PFSK-1 (cell line): ENCODE measurements around the gene FGF9.

Experiments
- FOXP2 ChIP-seq: optimal IDR thresholded peaks from 2 replicates; pipeline ENCODE3; 2011; ENCODE audit warnings: borderline replicate concordance, control low read depth, inconsistent platforms; ENCODE audit not compliant: insufficient read depth; ENCODE audit errors: extremely low read length, extremely low read depth
- POLR2AphosphoS5 ChIP-seq: IDR thresholded peaks from 2 replicates; pipeline ENCODE4 v1.6.1; 2012; ENCODE audit warnings: low read depth, mild to moderate bottlenecking, control low read depth, low read length, moderate library complexity
- SIN3A ChIP-seq: IDR thresholded peaks from 2 replicates; pipeline ENCODE4 v1.6.1; 2012; ENCODE audit warnings: mild to moderate bottlenecking, low read length, moderate library complexity, borderline replicate concordance; ENCODE audit not compliant: insufficient read depth
- TAF1 ChIP-seq: IDR thresholded peaks from 2 replicates; pipeline ENCODE4 v1.6.1; 2012; ENCODE audit warnings: low read length, control low read depth, borderline replicate concordance; ENCODE audit not compliant: insufficient read depth
- TF ChIP-seq, protein P1 (sequence below), 2 experiments: IDR thresholded peaks; 2 replicates each; pipeline versions ENCODE4 v1.6.1 to v1.8.0; 2011 to 2012; ENCODE audit warnings: low read depth in 2 of 2, low read length in 2 of 2, control low read depth in 1 of 2, inconsistent platforms in 1 of 2, mild to moderate bottlenecking in 1 of 2, moderate library complexity in 1 of 2; ENCODE audit not compliant: insufficient read depth in 1 of 2

FGF9 gene

DNA sequence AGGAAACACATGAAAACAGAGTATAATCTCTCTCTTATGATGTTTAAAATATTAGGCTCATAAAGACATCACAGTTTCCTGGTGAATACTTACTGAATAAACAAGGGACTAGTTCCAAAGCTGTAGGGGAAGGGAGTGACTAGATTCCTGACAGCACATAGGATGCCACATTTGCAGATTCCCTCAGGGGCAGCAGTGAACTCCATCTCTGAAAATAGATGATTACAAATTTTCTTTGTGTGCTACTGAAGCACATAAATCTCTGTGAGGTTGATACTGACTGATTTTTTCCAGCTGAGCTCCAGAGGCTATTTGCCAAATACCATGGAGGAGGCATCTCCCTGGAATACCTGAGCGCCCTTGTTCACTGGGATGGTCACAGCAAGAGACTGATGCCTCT is 77.3 kb downstream of the FGF9 start:
- TF ChIP-seq POLR2AphosphoS5 (no peak), SIN3A (no peak), FOXP2 (no peak), TAF1 (no peak)
- TF ChIP-seq, protein P1, sequence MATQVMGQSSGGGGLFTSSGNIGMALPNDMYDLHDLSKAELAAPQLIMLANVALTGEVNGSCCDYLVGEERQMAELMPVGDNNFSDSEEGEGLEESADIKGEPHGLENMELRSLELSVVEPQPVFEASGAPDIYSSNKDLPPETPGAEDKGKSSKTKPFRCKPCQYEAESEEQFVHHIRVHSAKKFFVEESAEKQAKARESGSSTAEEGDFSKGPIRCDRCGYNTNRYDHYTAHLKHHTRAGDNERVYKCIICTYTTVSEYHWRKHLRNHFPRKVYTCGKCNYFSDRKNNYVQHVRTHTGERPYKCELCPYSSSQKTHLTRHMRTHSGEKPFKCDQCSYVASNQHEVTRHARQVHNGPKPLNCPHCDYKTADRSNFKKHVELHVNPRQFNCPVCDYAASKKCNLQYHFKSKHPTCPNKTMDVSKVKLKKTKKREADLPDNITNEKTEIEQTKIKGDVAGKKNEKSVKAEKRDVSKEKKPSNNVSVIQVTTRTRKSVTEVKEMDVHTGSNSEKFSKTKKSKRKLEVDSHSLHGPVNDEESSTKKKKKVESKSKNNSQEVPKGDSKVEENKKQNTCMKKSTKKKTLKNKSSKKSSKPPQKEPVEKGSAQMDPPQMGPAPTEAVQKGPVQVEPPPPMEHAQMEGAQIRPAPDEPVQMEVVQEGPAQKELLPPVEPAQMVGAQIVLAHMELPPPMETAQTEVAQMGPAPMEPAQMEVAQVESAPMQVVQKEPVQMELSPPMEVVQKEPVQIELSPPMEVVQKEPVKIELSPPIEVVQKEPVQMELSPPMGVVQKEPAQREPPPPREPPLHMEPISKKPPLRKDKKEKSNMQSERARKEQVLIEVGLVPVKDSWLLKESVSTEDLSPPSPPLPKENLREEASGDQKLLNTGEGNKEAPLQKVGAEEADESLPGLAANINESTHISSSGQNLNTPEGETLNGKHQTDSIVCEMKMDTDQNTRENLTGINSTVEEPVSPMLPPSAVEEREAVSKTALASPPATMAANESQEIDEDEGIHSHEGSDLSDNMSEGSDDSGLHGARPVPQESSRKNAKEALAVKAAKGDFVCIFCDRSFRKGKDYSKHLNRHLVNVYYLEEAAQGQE (IDR thresholded peaks at IDR 0.05; ENCODE audit: insufficient read depth in 1 of 2, low read depth in 2 of 2, low read length in 2 of 2), result no peak

DNA sequence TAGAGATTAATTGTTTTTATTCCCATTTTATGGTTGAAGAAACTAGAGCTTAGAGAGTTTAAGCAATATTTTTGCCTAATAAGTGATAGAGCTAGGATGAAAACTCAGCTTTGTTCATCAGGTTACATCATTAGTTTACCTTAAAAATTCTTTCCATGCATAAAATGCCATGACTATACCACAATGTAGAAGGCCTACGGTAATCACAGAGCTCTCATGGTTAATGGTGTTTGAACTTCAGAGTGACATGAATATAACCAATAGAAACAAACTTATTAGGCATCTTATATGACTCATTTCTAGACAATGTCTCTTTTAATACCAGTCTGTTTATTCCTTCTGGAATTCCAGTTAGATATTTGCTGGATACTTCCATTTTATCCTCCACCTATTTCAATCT is 78.5 kb downstream of the FGF9 start:
- TF ChIP-seq POLR2AphosphoS5 (no peak), SIN3A (no peak), TAF1 (no peak), FOXP2 (no peak)
- TF ChIP-seq, protein P1 (IDR thresholded peaks at IDR 0.05; ENCODE audit: insufficient read depth in 1 of 2, low read depth in 2 of 2, low read length in 2 of 2), result no peak

DNA sequence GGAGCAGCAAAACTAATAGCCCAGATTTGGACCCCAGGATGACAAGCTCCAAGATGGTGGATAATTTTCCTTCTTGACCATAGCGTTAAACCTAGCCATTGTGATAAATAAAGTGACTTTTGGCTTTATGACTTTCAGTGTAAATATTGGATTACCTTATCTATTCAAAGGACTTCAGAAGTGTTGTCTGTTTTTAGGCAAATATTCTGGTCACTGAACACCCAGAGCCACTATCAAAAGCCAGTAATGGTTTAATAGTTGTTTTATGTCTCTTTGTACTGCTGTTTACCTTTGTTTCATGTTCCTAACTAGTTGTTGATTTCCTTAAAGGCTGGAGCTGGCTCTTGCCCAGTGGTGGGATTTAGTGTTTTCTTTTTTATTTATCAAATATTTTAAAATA is 81.6 kb downstream of the FGF9 start:
- no peak for TF ChIP-seq SIN3A
- no peak for TF ChIP-seq FOXP2
- TF ChIP-seq, protein P1 (IDR thresholded peaks at IDR 0.05; ENCODE audit: insufficient read depth in 1 of 2, low read depth in 2 of 2, low read length in 2 of 2), result no peak
- TF ChIP-seq TAF1, result no peak
- TF ChIP-seq POLR2AphosphoS5, result no peak

DNA sequence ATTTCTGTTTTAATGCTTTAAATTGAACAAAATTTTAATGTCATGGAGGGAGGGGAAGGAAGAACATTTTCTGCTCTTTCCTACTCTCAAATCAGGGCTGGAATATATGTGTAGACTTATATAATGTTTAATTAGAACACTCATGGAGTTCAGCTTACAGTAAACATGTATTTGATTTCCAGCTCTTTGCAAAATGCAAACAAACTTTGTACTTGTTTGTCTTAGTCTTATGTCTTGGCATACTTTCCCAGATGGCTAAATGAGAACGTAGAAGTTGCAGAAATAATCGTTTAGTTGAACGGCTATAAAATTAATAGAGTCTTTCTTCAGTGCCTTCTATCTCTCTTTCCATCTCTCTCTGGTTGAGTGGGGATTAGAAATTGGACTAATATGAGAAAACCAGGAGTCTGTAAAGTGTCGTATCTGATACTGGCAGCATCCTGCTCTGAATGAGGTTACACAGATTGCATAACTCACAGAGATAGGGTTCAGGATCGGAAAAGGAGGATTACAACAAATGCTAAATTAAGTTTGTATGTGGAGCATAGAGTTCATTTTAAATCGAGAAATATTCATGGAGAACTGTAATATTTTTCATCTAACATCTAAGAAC is 82.3 kb downstream of the FGF9 start:
- TF ChIP-seq POLR2AphosphoS5, result no peak
- no peak for TF ChIP-seq FOXP2
- no peak for TF ChIP-seq TAF1
- no peak for TF ChIP-seq SIN3A
